ENCODE measurements around the gene OR4C5.
"Not testable (repeated sequence)": the region's sequence is repeated elsewhere in the genome, so short reads cannot be mapped to it uniquely, and the experiment has no call there.

The OR4C5 gene

DNA sequence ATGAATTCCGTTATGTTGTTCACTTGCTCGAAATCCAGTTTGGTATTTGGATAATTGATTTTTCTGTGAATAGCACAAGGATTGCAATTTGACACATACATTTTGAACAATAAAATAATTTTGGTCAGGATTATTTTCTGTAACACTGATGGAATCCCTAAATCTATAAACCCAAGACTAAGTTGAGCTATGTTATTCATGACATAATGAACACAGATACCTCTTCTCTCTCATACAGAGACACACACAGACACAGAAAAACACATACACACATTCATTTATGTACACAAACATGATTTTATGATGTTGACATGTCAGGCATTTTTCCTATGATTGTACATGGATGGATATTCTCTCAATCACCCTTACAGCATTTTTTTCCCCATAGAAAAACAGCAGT is at the start of gene OR4C5:
TSS of gene OR4C5 (minus strand) at position 101 of the 400 bp plus-strand sequence. CDS start at position 101, 0 bp downstream.
- DNase-seq (ENCODE audit: low read depth in 2 of 2): no peak

DNA sequence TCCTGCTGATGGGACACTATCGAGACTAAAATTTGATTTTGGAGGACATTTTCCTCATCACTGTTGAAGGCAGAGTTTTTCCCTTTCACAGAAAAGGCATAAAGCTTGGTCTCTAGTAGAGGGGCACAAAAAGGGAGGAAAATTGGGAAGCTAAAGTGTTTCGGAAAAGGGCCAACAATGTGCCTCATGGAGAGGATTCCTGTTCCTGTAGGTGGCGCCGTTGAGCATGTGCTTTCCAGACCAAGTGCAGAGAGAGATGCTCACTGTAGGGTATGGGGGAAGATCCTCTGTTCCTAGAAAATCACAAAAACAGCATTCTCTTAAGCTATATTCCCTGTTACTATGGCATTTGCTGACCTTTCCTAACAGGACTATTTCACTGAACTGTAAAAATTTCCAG is 18.4 kb upstream of the OR4C5 start:
- no peak for DNase-seq (ENCODE audit: low read depth in 2 of 2)

DNA sequence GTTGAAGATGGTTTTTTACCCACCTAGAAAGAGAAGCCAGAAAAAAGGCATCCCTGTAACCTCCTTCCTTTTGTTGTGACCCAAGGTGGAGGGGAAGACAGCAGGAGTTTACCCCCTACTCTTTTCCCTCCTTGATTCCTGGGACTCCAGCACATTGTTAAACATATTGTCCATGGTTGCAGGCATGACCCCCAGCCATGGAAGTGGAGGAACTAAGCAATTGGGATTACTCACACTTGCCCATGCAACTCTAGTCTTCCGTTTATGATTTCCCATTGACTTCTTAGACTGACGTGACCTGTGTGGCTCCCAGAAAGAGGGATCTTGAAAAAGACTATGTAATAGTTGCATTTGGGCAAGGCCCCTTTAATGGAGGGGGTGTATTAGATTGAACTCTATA is 17.9 kb upstream of the OR4C5 start:
- not testable (repeated sequence) for DNase-seq (ENCODE audit: low read depth in 2 of 2)

DNA sequence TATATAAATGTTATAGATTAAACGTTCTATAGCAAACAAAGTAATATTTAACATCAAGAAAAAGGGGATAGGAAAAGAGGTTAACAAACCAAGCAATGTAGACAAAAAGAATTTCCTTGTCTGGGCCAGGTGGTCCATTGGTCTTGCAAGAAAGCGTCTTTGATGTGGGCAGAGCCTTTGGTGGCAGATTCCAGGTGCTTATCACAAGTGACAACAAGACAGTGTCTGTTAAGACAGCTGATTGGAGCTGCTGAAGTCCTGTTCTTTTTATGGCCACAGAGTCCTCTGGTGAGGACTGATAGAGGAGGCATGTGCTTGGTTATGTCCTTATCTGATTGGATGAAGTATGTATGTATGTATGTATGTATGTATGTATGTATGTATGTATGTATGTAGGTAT is 5.0 kb downstream of the OR4C5 start:
- not testable (repeated sequence) for DNase-seq (ENCODE audit: low read depth in 2 of 2)

DNA sequence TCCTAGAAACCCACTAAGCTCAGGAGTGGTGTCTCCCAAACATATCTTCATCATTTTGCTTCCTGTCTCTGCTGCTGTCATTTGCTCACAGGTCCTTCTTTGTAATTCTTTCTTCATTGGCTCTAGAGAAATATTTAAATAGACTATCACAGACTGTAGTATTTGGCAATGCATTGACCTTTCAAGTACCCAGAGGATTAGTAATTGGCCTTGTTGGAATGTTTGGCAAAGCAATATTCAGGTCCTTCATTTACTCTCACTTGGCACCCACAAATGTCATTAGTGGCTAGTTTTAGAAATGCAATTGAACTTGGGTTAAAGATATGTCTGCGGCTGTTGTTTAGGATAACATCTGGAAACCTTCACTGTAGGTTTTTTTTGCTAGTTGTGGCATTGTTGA is 11.6 kb downstream of the OR4C5 start:
- DNase-seq (ENCODE audit: low read depth in 2 of 2): no peak

DNA sequence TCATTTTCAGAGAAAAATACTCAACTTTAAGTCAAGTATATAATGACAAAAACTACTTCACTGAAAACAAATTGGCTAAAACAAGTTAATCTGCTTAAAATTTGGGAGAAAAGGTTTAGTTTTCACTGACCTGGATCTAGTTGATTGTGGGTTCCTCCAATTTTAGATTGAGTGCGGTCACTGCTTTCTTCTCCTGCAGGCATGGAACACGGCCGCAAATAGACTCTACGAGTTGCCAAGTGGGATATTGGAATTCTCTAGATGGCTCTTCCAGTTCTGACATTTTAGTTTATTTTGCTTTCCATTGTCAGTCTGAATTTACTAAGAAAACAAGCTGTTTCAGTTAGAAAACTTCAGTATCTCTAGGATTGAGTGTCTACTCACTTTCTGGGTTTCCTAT is 12.3 kb downstream of the OR4C5 start:
- no peak for DNase-seq (ENCODE audit: low read depth in 2 of 2)

DNA sequence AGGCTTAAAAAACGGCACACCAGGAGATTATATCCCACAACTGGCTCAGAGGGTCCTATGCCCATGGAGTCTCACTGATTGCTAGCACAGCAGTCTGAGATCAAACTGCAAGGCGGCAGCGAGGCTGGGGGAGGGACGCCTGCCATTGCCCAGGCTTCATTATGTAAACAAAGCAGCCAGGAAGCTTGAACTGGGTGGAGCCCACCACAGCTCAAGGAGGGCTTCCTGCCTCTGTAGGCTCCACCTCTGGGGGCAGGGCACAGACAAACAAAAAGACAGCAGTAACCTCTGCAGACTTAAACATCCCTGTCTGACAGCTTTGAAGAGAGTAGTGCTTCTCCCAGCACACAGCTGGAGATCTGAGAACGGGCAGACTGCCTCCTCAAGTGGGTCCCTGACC is 20.0 kb downstream of the OR4C5 start:
- DNase-seq (ENCODE audit: low read depth in 2 of 2): not testable (repeated sequence)

DNA sequence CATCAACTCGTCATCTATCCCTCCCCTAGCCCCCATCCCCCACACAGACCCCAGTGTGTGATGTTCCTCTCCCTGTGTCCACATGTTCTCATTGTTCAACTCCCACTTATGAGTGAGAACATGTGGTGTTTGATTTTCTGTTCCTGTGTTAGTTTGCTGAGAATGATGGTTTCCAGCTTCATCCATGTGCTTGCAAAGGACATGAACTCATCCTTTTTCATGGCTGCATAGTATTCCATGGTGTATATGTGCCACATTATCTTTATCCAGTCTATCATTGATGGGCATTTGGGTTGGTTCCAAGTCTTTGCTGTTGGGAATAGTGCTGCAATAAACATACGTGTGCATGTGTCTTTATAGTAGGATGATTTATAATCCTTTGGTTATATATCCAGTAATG is 23.8 kb downstream of the OR4C5 start:
- not testable (repeated sequence) for DNase-seq (ENCODE audit: low read depth in 2 of 2)

DNA sequence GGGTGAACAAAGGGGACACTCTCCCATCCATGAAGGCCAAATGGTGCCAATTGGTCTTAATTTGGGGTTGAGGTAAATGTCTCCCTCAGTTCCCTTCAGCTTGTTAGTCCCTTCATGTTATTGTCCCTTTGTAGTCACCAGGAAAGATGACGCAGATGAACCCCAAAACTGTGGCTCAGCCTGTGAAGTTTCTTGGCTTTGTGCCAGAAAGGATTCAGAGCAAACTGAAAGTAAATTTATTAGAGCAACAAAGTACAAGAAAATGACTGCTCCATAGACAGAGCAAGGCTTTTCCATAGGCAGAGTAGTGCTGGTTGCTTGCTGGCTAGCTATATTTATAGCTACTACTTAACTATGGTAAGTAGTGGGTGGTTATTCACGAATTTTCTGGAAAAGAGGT is 24.8 kb downstream of the OR4C5 start:
- DNase-seq (ENCODE audit: low read depth in 2 of 2): no peak

DNA sequence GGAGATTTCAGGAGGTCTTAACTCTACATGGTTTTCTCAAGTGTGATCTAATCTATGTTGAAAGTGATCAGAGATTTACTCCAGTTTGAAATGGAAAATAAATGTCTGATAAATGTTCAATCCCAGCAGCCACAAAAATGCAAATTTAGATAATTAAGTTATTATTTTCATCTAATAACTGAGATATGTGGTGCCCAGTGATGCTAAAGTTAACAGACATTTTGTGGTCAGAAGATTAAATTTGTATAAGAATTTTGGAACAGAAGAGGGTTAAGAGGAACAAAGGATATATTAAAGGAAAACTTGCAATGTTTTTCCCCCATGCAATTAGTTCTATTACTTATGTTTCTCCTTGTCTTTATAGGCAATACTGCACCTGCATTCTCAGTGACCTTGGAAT is 41.6 kb downstream of the OR4C5 start, which contains the start of gene OR4C3:
TSS of gene OR4C3 (plus strand) at position 301 of the 400 bp plus-strand sequence. CDS start 102 bp downstream, outside the sequence.
- DNase-seq (ENCODE audit: low read depth in 2 of 2): not testable (repeated sequence)

DNA sequence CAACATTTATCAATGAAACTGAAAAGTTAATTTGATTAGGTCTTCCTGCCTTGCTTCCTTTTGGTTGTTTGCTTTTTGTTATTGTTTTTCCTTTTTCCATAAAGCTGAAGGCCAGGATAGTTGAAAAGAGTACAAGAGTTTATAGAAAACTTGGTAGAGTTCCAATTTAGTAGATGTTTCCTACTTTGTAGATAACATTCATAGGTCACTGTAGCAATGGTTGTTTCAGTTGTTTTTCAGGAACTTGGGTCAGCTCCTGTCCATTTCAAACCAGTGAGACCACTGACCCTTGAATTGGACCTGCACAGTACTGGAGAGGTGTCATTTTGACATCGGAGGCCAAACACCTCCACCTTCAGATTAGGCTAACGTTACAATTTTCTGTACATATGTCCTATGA is 46.5 kb downstream of the OR4C5 start:
- not testable (repeated sequence) for DNase-seq (ENCODE audit: low read depth in 2 of 2)

Measured in stimulated activated CD4-positive, alpha-beta T cell treated with anti-CD3 and anti-CD28 coated beads, Interleukin-4, amount 100 ng/mL, for 48 hours (primary cell).